ENCODE data around the gene ATG13. TPM values are rescaled to one million over a fixed set of nuclear protein-coding genes. Genes with fewer than 3 reads are reported as not detected.
A peak's percentile ranks its signal among the peaks of the same experiment; 100 is the strongest.
"Not testable (repeated sequence)": the region's sequence is repeated elsewhere in the genome, so short reads cannot be mapped to it uniquely, and the experiment has no call there.

Gene ATG13
- total RNA-seq, 2 donors from 2014 or later, result 36.8 to 76.8 TPM

DNA sequence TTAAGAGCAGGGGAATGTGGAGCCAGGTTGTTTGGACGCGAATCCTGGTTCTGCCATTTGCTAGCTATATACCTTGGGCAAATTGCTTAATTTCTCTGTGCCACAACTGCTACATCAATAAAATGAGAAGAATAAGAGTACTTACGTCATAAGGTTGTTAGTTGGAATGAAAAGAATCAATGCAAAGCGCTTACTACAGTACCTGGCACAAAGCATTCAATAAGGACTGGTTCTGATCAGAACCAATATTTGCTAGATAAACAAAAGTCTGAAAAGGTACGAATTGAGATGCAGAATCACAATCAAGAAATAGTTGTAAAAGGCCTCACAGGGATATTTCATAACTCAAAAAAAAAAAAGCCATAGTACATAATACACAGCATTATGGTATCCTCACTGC, 34.8 kb upstream of the ATG13 start:
- intact Hi-C loops (cut with DNase I), result no loop called here
- Histone ChIP-seq H3K4me3 (no peak overlapping the region), H3K9me3 (no peaks in the 10 kb centered on the region), H3K27me3 (no peaks in the 10 kb centered on the region), H3K27ac (no peak overlapping the region), H3K36me3 (replicated peaks in 1 of 2; ENCODE audit: insufficient read depth in 1 of 2, low read depth in 2 of 2) (no peaks in the 10 kb centered on the region), H3K4me1 (peaks cover 6% of the 10 kb centered on the region)
- no peak for TF ChIP-seq POLR2A (IDR thresholded peaks at IDR 0.05)
- TF ChIP-seq, protein P1, sequence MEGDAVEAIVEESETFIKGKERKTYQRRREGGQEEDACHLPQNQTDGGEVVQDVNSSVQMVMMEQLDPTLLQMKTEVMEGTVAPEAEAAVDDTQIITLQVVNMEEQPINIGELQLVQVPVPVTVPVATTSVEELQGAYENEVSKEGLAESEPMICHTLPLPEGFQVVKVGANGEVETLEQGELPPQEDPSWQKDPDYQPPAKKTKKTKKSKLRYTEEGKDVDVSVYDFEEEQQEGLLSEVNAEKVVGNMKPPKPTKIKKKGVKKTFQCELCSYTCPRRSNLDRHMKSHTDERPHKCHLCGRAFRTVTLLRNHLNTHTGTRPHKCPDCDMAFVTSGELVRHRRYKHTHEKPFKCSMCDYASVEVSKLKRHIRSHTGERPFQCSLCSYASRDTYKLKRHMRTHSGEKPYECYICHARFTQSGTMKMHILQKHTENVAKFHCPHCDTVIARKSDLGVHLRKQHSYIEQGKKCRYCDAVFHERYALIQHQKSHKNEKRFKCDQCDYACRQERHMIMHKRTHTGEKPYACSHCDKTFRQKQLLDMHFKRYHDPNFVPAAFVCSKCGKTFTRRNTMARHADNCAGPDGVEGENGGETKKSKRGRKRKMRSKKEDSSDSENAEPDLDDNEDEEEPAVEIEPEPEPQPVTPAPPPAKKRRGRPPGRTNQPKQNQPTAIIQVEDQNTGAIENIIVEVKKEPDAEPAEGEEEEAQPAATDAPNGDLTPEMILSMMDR (IDR thresholded peaks at IDR 0.05), result no peak
- ATAC-seq (no peak), DNase-seq (no peak)
- WGBS, 2 donors, result 60 to 68% methylated on average over 5 of the region's 5 CpGs

DNA sequence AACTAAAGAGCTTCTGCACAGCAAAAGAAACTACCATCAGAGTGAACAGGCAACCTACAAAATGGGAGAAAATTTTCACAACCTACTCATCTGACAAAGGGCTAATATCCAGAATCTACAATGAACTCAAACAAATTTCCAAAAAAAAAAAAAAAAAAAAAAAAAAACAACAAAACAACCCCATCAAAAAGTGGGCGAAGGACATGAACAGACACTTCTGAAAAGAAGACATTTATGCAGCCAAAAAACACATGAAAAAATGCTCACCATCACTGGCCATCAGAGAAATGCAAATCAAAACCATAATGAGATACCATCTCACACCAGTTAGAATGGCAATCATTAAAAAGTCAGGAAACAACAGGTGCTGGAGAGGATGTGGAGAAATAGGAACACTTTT, 33.8 kb upstream of the ATG13 start:
- H3K9me3 ChIP-seq; DNase-seq; H3K36me3 ChIP-seq (replicated peaks in 1 of 2; ENCODE audit: insufficient read depth in 1 of 2, low read depth in 2 of 2); intact Hi-C loops (cut with DNase I); H3K4me1 ChIP-seq; H3K4me3 ChIP-seq; H3K27ac ChIP-seq; H3K27me3 ChIP-seq; ATAC-seq: not testable (repeated sequence)
- 100% methylated on average over 1 of the region's 1 CpG; no CpG with 5 or more reads in 1 of the 2 donors for WGBS, 2 donors

DNA sequence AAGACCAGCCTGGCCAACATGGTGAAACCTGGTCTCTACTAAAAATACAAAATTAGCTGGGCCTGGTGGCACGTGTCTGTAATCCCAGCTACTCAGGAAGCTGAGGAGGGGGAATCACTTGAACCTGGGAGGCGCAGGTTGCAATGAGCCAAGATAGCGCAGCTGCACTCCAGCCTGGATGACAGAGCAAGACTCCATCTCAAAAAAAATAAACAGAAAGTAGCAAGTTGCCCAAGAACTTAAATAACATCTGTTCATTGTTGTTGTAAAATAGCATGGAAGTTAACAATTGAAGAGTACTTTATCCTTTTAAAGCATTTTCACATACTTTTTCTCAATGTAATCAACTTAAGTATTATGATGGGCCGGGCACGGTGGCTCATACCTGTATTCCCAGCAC, 29.2 kb upstream of the ATG13 start:
- DNase-seq (no peak), ATAC-seq (no peak)
- no peak for TF ChIP-seq POLR2A (IDR thresholded peaks at IDR 0.05)
- TF ChIP-seq, protein P1 (IDR thresholded peaks at IDR 0.05), result no peak
- Histone ChIP-seq H3K9me3 (no peaks in the 10 kb centered on the region), H3K27ac (no peak overlapping the region), H3K27me3 (no peaks in the 10 kb centered on the region), H3K36me3 (replicated peaks in 1 of 2; ENCODE audit: insufficient read depth in 1 of 2, low read depth in 2 of 2) (no peaks in the 10 kb centered on the region), H3K4me3 (no peak overlapping the region), H3K4me1 (peaks cover 28% of the 10 kb centered on the region)
- intact Hi-C loops (cut with DNase I), result no loop called here
- 88 to 90% methylated on average over 5 of the region's 5 CpGs for WGBS, 2 donors

GRCh38 chr11:46588915-46589314, 28.4 kb upstream of the ATG13 start:
- Histone ChIP-seq H3K36me3 (replicated peaks in 1 of 2; ENCODE audit: insufficient read depth in 1 of 2, low read depth in 2 of 2) (no peaks in the 10 kb centered on the region), H3K4me3 (no peak overlapping the region), H3K27me3 (no peaks in the 10 kb centered on the region), H3K9me3 (no peaks in the 10 kb centered on the region), H3K4me1 (peaks cover 29% of the 10 kb centered on the region), H3K27ac (no peak overlapping the region)
- TF ChIP-seq, protein P1 (IDR thresholded peaks at IDR 0.05), result no peak
- no peak for TF ChIP-seq POLR2A (IDR thresholded peaks at IDR 0.05)
- DNase-seq (no peak), ATAC-seq (no peak)
- intact Hi-C loops (cut with DNase I), result no loop called here

GRCh38 chr11:46590740-46591605, 26.4 kb upstream of the ATG13 start:
- Histone ChIP-seq H3K4me1 (peaks cover 34% of the 10 kb centered on the region), H3K27me3 (no peaks in the 10 kb centered on the region), H3K9me3 (no peaks in the 10 kb centered on the region), H3K27ac (peak overlapping the region in 1 of 4 donors; percentile 30), H3K36me3 (replicated peaks in 1 of 2; ENCODE audit: insufficient read depth in 1 of 2, low read depth in 2 of 2) (no peaks in the 10 kb centered on the region), H3K4me3 (no peak overlapping the region)
- WGBS, 2 donors, result 54% methylated on average over 11 of the region's 11 CpGs
- intact Hi-C loops (cut with DNase I), result no loop called here
- ATAC-seq (no peak), DNase-seq (no peak)
- TF ChIP-seq, protein P1 (IDR thresholded peaks at IDR 0.05), result no peak
- TF ChIP-seq POLR2A (IDR thresholded peaks at IDR 0.05), result no peak
